Hepatocyte (in vitro differentiated cells): ENCODE data around the gene ETFBKMT.

Experiments
- CTCF ChIP-seq: fragments of 200-600 bp; sonication (generic); IDR thresholded peaks from 2 replicates; pipeline ENCODE4 v1.5.1; 2016; ENCODE audit warnings: antibody characterized with exemption, mild to moderate bottlenecking; ENCODE audit not compliant: poor library complexity
- EZH2phosphoT487 ChIP-seq: fragments of 200-600 bp; sonication (generic); IDR thresholded peaks from one replicate; pipeline ENCODE4 v1.6.1; 2018; ENCODE audit warnings: antibody characterized with exemption, mild to moderate bottlenecking, low read depth, moderate library complexity; ENCODE audit not compliant: unreplicated experiment, severe bottlenecking

- no peak for TF ChIP-seq EZH2phosphoT487
- no peak for TF ChIP-seq CTCF
Observed at GRCh38 chr12:31633464-31633863, 26.0 kb upstream of the ETFBKMT start.
